ENCODE data around the gene PLCH2.
"Not testable (repeated sequence)": the region's sequence is repeated elsewhere in the genome, so short reads cannot be mapped to it uniquely, and the experiment has no call there.

Gene PLCH2

GRCh38 chr1:2438641-2439040, 37.4 kb upstream of the PLCH2 start:
- Histone ChIP-seq H3F3A (ENCODE audit: control insufficient read depth, insufficient read depth) (no peaks in the 10 kb centered on the region), H4K20me1 (ENCODE audit: control insufficient read depth, insufficient read depth, low read depth, low read length) (no peaks in the 10 kb centered on the region), H3K27me3 (ENCODE audit: control insufficient read depth, low read length) (no peaks in the 10 kb centered on the region), H3K36me3 (ENCODE audit: control insufficient read depth, low read length) (no peaks in the 10 kb centered on the region), H3K9me3 (ENCODE audit: control insufficient read depth, insufficient read depth, low read length) (no peaks in the 10 kb centered on the region), H3K9me2 (replicated peaks; ENCODE audit: control insufficient read depth, low read length) (no peaks in the 10 kb centered on the region), H3K4me3 (ENCODE audit: low read length) (no peak overlapping the region), H3K79me2 (ENCODE audit: control insufficient read depth, low read length) (no peaks in the 10 kb centered on the region), H3K4me2 (ENCODE audit: low read length) (no peak overlapping the region), H3K4me1 (ENCODE audit: control insufficient read depth, low read length) (no peaks in the 10 kb centered on the region), H3K27ac (ENCODE audit: low read depth, low read length) (no peak overlapping the region)
- TF ChIP-seq CTCF (IDR thresholded peaks at IDR 0.05; ENCODE audit: low read depth, low read length, poor library complexity, severe bottlenecking) = no peak
- TF ChIP-seq EZH2phosphoT487 (IDR thresholded peaks at IDR 0.05; ENCODE audit: borderline replicate concordance, low read length) = no peak

- Histone ChIP-seq H3K9me2 (replicated peaks; ENCODE audit: control insufficient read depth, low read length) (no peaks in the 10 kb centered on the region), H3K4me1 (ENCODE audit: control insufficient read depth, low read length) (no peaks in the 10 kb centered on the region), H3K27me3 (ENCODE audit: control insufficient read depth, low read length) (no peaks in the 10 kb centered on the region), H3K4me3 (ENCODE audit: low read length) (no peak overlapping the region), H3K79me2 (ENCODE audit: control insufficient read depth, low read length) (no peaks in the 10 kb centered on the region), H3F3A (ENCODE audit: control insufficient read depth, insufficient read depth) (no peaks in the 10 kb centered on the region), H3K36me3 (ENCODE audit: control insufficient read depth, low read length) (no peaks in the 10 kb centered on the region), H3K4me2 (ENCODE audit: low read length) (no peak overlapping the region), H3K9me3 (ENCODE audit: control insufficient read depth, insufficient read depth, low read length) (no peaks in the 10 kb centered on the region), H4K20me1 (ENCODE audit: control insufficient read depth, insufficient read depth, low read depth, low read length) (no peaks in the 10 kb centered on the region), H3K27ac (ENCODE audit: low read depth, low read length) (no peak overlapping the region)
- TF ChIP-seq CTCF (IDR thresholded peaks at IDR 0.05; ENCODE audit: low read depth, low read length, poor library complexity, severe bottlenecking) = no peak
- no peak for TF ChIP-seq EZH2phosphoT487 (IDR thresholded peaks at IDR 0.05; ENCODE audit: borderline replicate concordance, low read length)
Observed at GRCh38 chr1:2439369-2439768, 36.7 kb upstream of the PLCH2 start.

GRCh38 chr1:2440346-2440745, 35.7 kb upstream of the PLCH2 start:
- not testable (repeated sequence) for H3F3A ChIP-seq (ENCODE audit: control insufficient read depth, insufficient read depth); H3K36me3 ChIP-seq (ENCODE audit: control insufficient read depth, low read length); H4K20me1 ChIP-seq (ENCODE audit: control insufficient read depth, insufficient read depth, low read depth, low read length); H3K4me3 ChIP-seq (ENCODE audit: low read length); H3K9me2 ChIP-seq (replicated peaks; ENCODE audit: control insufficient read depth, low read length); H3K4me1 ChIP-seq (ENCODE audit: control insufficient read depth, low read length); H3K9me3 ChIP-seq (ENCODE audit: control insufficient read depth, insufficient read depth, low read length); H3K79me2 ChIP-seq (ENCODE audit: control insufficient read depth, low read length); H3K4me2 ChIP-seq (ENCODE audit: low read length); H3K27me3 ChIP-seq (ENCODE audit: control insufficient read depth, low read length); H3K27ac ChIP-seq (ENCODE audit: low read depth, low read length)

GRCh38 chr1:2441746-2442145, 34.3 kb upstream of the PLCH2 start:
- no peak overlapping the region for H3K4me3 ChIP-seq (ENCODE audit: low read length)
- no peaks in the 10 kb centered on the region for H3K79me2 ChIP-seq (ENCODE audit: control insufficient read depth, low read length)
- H4K20me1 ChIP-seq (ENCODE audit: control insufficient read depth, insufficient read depth, low read depth, low read length) = no peaks in the 10 kb centered on the region
- no peaks in the 10 kb centered on the region for H3K9me3 ChIP-seq (ENCODE audit: control insufficient read depth, insufficient read depth, low read length)
- no peaks in the 10 kb centered on the region for H3K9me2 ChIP-seq (replicated peaks; ENCODE audit: control insufficient read depth, low read length)
- H3F3A ChIP-seq (ENCODE audit: control insufficient read depth, insufficient read depth) = no peaks in the 10 kb centered on the region
- no peaks in the 10 kb centered on the region for H3K27me3 ChIP-seq (ENCODE audit: control insufficient read depth, low read length)
- no peaks in the 10 kb centered on the region for H3K4me1 ChIP-seq (ENCODE audit: control insufficient read depth, low read length)
- no peaks in the 10 kb centered on the region for H3K36me3 ChIP-seq (ENCODE audit: control insufficient read depth, low read length)
- H3K4me2 ChIP-seq (ENCODE audit: low read length) = no peak overlapping the region
- H3K27ac ChIP-seq (ENCODE audit: low read depth, low read length) = no peak overlapping the region
- no peak for TF ChIP-seq EZH2phosphoT487 (IDR thresholded peaks at IDR 0.05; ENCODE audit: borderline replicate concordance, low read length)

Data from DOHH2 (cell line).